H9 (cell line): Measurements from ENCODE around the gene GALNT9. TPM values are rescaled to one million over a fixed set of nuclear protein-coding genes. Genes with fewer than 3 reads are reported as not detected.
A peak's percentile ranks its signal among the peaks of the same experiment; 100 is the strongest.

Experiments used
- DNase-seq: peaks from one replicate; pipeline ENCODE4 v3.0.0-alpha.2; 2017
- H2AFZ ChIP-seq: one replicate; pipeline ENCODE4 v1.6.1; 2013; ENCODE audit warnings: mild to moderate bottlenecking, low read length, control low read depth, moderate library complexity
- H2AK5ac ChIP-seq: 2 replicates; pipeline ENCODE4 v1.6.1; 2013; ENCODE audit warnings: low read length, control low read depth, mixed read lengths; ENCODE audit not compliant: insufficient read length
- H2BK120ac ChIP-seq: one replicate; pipeline ENCODE4 v1.6.1; 2013; ENCODE audit warnings: low read depth, mild to moderate bottlenecking, low read length, control low read depth, inconsistent platforms; ENCODE audit not compliant: poor library complexity, severe bottlenecking
- H2BK12ac ChIP-seq: 2 replicates; pipeline ENCODE4 v1.6.1; 2013; ENCODE audit warnings: low read length, control low read depth, mixed read lengths, low read depth; ENCODE audit not compliant: insufficient read length
- H2BK15ac ChIP-seq: 2 replicates; pipeline ENCODE4 v1.6.1; 2013; ENCODE audit warnings: low read depth, low read length, control low read depth
- H2BK20ac ChIP-seq: one replicate; pipeline ENCODE4 v1.6.1; 2013; ENCODE audit warnings: low read depth, mild to moderate bottlenecking, low read length, control low read depth, inconsistent platforms; ENCODE audit not compliant: poor library complexity, severe bottlenecking
- H2BK5ac ChIP-seq: 2 replicates; pipeline ENCODE4 v1.6.1; 2013; ENCODE audit warnings: low read length, control low read depth, mixed read lengths; ENCODE audit not compliant: insufficient read length
- H3K14ac ChIP-seq: 2 replicates; pipeline ENCODE4 v1.6.1; 2013; ENCODE audit warnings: low read length, control low read depth; ENCODE audit not compliant: insufficient read depth
- H3K18ac ChIP-seq: 2 replicates; pipeline ENCODE4 v1.6.1; 2013; ENCODE audit warnings: low read depth, mild to moderate bottlenecking, mixed read lengths, low read length, control low read depth; ENCODE audit not compliant: insufficient read length
- H3K23ac ChIP-seq: 2 replicates; pipeline ENCODE4 v1.6.1; 2013; ENCODE audit warnings: low read length, control low read depth, mixed read lengths, low read depth; ENCODE audit not compliant: insufficient read length
- H3K23me2 ChIP-seq: 2 replicates; pipeline ENCODE4 v1.6.1; 2013; ENCODE audit warnings: low read depth, mild to moderate bottlenecking, mixed read lengths, low read length, control low read depth; ENCODE audit not compliant: insufficient read length, poor library complexity, severe bottlenecking
- H3K27ac ChIP-seq: 2 replicates; pipeline ENCODE4 v1.5.1; 2013; ENCODE audit warnings: low read length, control low read depth, mixed read lengths, low read depth; ENCODE audit not compliant: insufficient read length
- H3K27me3 ChIP-seq: 2 replicates; pipeline ENCODE4 v1.6.1; 2013; ENCODE audit warnings: low read length, control low read depth, inconsistent platforms; ENCODE audit not compliant: insufficient read depth
- H3K4ac ChIP-seq: 2 replicates; pipeline ENCODE4 v1.6.1; 2013; ENCODE audit warnings: low read depth, mild to moderate bottlenecking, control low read depth, inconsistent platforms, low read length, moderate library complexity
- H3K4me1 ChIP-seq: 2 replicates; pipeline ENCODE4 v1.6.1; 2013; ENCODE audit warnings: low read length, control low read depth, inconsistent platforms; ENCODE audit not compliant: insufficient read depth
- H3K4me2 ChIP-seq: 2 replicates; pipeline ENCODE4 v1.6.1; 2013; ENCODE audit warnings: low read length, control low read depth, mixed read lengths; ENCODE audit not compliant: insufficient read length, insufficient read depth
- H3K56ac ChIP-seq: 2 replicates; pipeline ENCODE4 v1.6.1; 2013; ENCODE audit warnings: low read depth, mild to moderate bottlenecking, mixed read lengths, low read length, control low read depth; ENCODE audit not compliant: insufficient read length
- H3K79me1 ChIP-seq: 2 replicates; pipeline ENCODE4 v1.6.1; 2013; ENCODE audit warnings: low read depth, mild to moderate bottlenecking, moderate library complexity, low read length, control low read depth, inconsistent platforms; ENCODE audit not compliant: insufficient read depth, poor library complexity, severe bottlenecking
- H3K79me2 ChIP-seq: 2 replicates; pipeline ENCODE4 v1.6.1; 2013; ENCODE audit warnings: low read length, control low read depth, inconsistent platforms; ENCODE audit not compliant: insufficient read depth
- H3K9ac ChIP-seq: 2 replicates; pipeline ENCODE4 v1.6.1; 2013; ENCODE audit warnings: low read length, control low read depth, mixed read lengths; ENCODE audit not compliant: insufficient read length; ENCODE audit errors: extremely low read depth
- H3K9me3 ChIP-seq: one replicate; pipeline ENCODE4 v1.6.1; 2013; ENCODE audit warnings: low read depth, low read length, inconsistent platforms; ENCODE audit not compliant: control insufficient read depth
- H3T11ph ChIP-seq: one replicate; pipeline ENCODE4 v1.6.1; 2013; ENCODE audit warnings: mild to moderate bottlenecking, low read length, control low read depth, inconsistent platforms
- H4K20me1 ChIP-seq: one replicate; pipeline ENCODE4 v1.6.1; 2013; ENCODE audit not compliant: control insufficient read depth, insufficient read length, insufficient read depth
- H4K5ac ChIP-seq: 2 replicates; pipeline ENCODE4 v1.6.1; 2013; ENCODE audit warnings: low read depth, mild to moderate bottlenecking, mixed read lengths, low read length, control low read depth; ENCODE audit not compliant: insufficient read length
- H4K8ac ChIP-seq: replicated peaks from 2 replicates; pipeline ENCODE4 v1.6.1; 2013; ENCODE audit warnings: low read length, control low read depth, mixed read lengths, low read depth; ENCODE audit not compliant: insufficient read length
- H4K91ac ChIP-seq: 2 replicates; pipeline ENCODE4 v1.6.1; 2013; ENCODE audit warnings: low read depth, mild to moderate bottlenecking, moderate library complexity, mixed read lengths, low read length, control low read depth; ENCODE audit not compliant: insufficient read length
- H3K27ac Mint-ChIP-seq, 3 experiments: 2 replicates in 2 of 3; 3 replicates in 1 of 3; pipeline ENCODE4 v1.8.0; 2020 to 2021; ENCODE audit warnings: mixed read lengths in 3 of 3, mild to moderate bottlenecking in 1 of 3, moderate library complexity in 1 of 3
- H3K27me3 Mint-ChIP-seq: 2 replicates; pipeline ENCODE4 v1.8.0; 2021; ENCODE audit warnings: low read depth, mild to moderate bottlenecking, moderate library complexity, mixed read lengths
- H3K36me3 Mint-ChIP-seq, 3 experiments: 2 replicates in 2 of 3; 3 replicates in 1 of 3; pipeline ENCODE4 v1.8.0; 2020 to 2021; ENCODE audit warnings: low read depth in 3 of 3, mixed read lengths in 3 of 3; ENCODE audit not compliant: insufficient read depth in 1 of 3
- H3K4me1 Mint-ChIP-seq, 2 experiments: 2 replicates each; pipeline ENCODE4 v1.8.0; 2020; ENCODE audit warnings: mixed read lengths in 2 of 2
- H3K4me3 Mint-ChIP-seq, 2 experiments: 2 replicates in 1 of 2; 3 replicates in 1 of 2; pipeline ENCODE4 v1.8.0; 2020 to 2021; ENCODE audit warnings: mild to moderate bottlenecking in 2 of 2, mixed read lengths in 2 of 2, moderate library complexity in 1 of 2
- H3K9me3 Mint-ChIP-seq, 2 experiments: 2 replicates in 1 of 2; 3 replicates in 1 of 2; pipeline ENCODE4 v1.8.0; 2020; ENCODE audit warnings: mild to moderate bottlenecking in 2 of 2, mixed read lengths in 2 of 2, moderate library complexity in 1 of 2
- WGBS: extraction: QIAGEN DNeasy Blood & Tissue Kit; methylation state at CpG from one replicate; pipeline ENCODE4 v1.1.7; 2013; ENCODE audit warnings: missing lambda C conversion rate, low lambda C conversion rate, mixed read lengths; ENCODE audit not compliant: insufficient read length; ENCODE audit errors: extremely low coverage; 5-methylcytosine and 5-hydroxymethylcytosine counted together
- total RNA-seq: library from RNA; stranded (reverse); gene quantifications from 2 replicates; pipeline ENCODE4 v1.2.1, GENCODE V29; 2021
- TF ChIP-seq, protein P1 (sequence below): fragments of 200-600 bp; sonication (generic); conservative IDR thresholded peaks from 3 replicates; pipeline ENCODE4 v1.8.0; 2021; ENCODE audit warnings: antibody characterized with exemption, mild to moderate bottlenecking

GALNT9 gene
- total RNA-seq, 1 experiment from 2014 or later, result 0.35 TPM

DNA sequence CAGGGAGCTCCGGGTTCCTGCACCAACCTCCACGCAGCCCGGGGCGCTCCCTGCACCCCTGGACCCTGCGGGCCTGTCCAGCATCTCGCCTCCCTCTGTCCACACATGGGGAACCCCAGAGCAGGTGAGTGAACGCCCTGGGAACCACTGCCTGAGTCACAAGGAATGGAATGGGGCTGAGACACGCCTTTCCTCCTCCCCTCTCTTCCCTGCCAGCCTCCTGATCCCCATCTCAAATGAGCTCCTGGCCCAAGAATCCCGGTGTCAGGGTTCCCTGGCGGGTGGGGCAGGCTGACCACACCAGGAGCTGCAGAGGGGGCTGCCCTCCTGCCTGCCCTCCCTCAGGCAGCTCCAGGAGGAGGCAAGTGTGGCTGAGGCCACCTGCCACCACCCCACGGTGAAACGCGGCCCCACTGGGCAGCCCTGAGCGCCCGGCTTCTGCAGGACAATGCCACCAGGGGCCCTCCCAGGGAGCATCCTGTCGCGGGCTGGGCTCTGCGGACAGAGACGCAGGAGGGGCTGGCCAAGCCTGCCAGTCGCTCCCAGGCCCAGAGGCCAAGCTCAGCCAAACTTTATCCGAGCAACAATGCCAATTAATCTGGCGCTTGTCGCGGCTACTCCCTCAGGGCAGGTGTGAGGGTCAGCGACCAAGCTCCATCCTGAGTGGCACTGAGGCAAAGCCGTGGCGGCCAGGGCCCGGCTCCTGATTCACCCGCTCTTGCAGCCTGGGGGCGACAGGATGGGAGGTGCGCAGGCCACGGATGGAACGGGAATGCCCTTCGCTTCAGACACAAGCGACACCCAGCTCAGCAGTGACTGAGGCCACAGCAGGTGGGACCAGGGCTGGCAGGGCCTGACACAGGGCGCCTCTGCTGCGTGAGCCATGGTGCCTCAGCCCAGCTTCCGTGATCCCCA lies 44.3 kb downstream of the GALNT9 start:
- H3K36me3 Mint-ChIP-seq, result no peaks in the 10 kb centered on the region
- H3K27ac ChIP-seq, result no peak overlapping the region

More for the DNA sequence above, 44.3 kb downstream of the GALNT9 start:
- Histone ChIP-seq H3K4me1 (peaks cover 4% of the 10 kb centered on the region; the same call in 1 of the 2 replicates), H2BK5ac (no peak overlapping the region), H2BK12ac (no peak overlapping the region), H3K79me2 (no peaks in the 10 kb centered on the region), H3K9ac (no peak overlapping the region), H3K14ac (no peak overlapping the region; the same call in 1 of the 2 replicates), H4K5ac (no peak overlapping the region), H2AFZ (no peak overlapping the region), H3K27me3 (peaks cover 2% of the 10 kb centered on the region; the same call in 1 of the 2 replicates), H2BK20ac (no peak overlapping the region), H3K4me2 (peak overlapping the region; percentile 49), H3K4ac (no peak overlapping the region), H3K56ac (no peak overlapping the region), H3K9me3 (no peaks in the 10 kb centered on the region), H3K79me1 (no peaks in the 10 kb centered on the region), H4K91ac (no peak overlapping the region), H2BK15ac (no peak overlapping the region), H4K20me1 (no peaks in the 10 kb centered on the region), H4K8ac (no peak overlapping the region), H3T11ph (no peak overlapping the region), H3K23me2 (no peaks in the 10 kb centered on the region), H2AK5ac (no peak overlapping the region), H3K23ac (no peak overlapping the region), H2BK120ac (no peak overlapping the region), H3K18ac (no peak overlapping the region)
- peaks cover 45% of the 10 kb centered on the region for H3K27me3 Mint-ChIP-seq
- peaks cover 18 to 48% of the 10 kb centered on the region in 2 experiments for H3K4me1 Mint-ChIP-seq
- peak overlapping the region in 1 of 2 experiments; percentile 63; a peak in 2 of 5 replicates for H3K4me3 Mint-ChIP-seq
- H3K27ac Mint-ChIP-seq, result no peak overlapping the region; a peak in 1 of 7 replicates
- peak; percentile 58 for DNase-seq
- TF ChIP-seq, protein P1, sequence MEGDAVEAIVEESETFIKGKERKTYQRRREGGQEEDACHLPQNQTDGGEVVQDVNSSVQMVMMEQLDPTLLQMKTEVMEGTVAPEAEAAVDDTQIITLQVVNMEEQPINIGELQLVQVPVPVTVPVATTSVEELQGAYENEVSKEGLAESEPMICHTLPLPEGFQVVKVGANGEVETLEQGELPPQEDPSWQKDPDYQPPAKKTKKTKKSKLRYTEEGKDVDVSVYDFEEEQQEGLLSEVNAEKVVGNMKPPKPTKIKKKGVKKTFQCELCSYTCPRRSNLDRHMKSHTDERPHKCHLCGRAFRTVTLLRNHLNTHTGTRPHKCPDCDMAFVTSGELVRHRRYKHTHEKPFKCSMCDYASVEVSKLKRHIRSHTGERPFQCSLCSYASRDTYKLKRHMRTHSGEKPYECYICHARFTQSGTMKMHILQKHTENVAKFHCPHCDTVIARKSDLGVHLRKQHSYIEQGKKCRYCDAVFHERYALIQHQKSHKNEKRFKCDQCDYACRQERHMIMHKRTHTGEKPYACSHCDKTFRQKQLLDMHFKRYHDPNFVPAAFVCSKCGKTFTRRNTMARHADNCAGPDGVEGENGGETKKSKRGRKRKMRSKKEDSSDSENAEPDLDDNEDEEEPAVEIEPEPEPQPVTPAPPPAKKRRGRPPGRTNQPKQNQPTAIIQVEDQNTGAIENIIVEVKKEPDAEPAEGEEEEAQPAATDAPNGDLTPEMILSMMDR, result no peak
- peaks cover 0 to 3% of the 10 kb centered on the region in 2 experiments; a peak in 1 of 5 replicates for H3K9me3 Mint-ChIP-seq
- WGBS, result no CpG with 5 or more reads among the region's 38 CpGs
